GM19025 (cell line): Measurements from ENCODE around the gene SPINT3.
"Not testable (repeated sequence)": the region's sequence is repeated elsewhere in the genome, so short reads cannot be mapped to it uniquely, and the experiment has no call there.

Experiments used
- ATAC-seq: cut with Tn5 transposase; IDR thresholded peaks from one replicate; pipeline ENCODE4 v1.9.1; 2021; ENCODE audit warnings: mild to moderate bottlenecking, low read depth, moderate library complexity; ENCODE audit not compliant: unreplicated experiment

SPINT3 gene

DNA sequence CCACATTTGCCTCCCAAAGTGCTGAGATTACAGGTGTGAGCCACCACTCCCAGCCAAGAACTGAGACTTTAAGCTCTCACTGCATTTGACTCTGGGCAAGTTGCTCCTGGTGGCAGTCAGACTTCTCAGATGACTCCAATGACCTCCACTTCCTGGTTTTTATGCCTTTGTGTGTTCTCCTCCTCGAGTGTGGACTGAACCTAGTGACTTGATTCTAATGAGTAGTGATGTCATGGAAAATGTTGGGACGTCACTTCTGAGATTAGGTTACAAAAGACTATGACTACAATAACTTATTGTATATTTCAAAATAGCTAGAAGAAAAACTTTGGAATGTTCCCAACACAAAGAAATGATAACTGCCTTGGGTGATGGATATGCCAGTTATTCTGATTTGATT is 12.0 kb downstream of the SPINT3 start:
- no peak for ATAC-seq

- ATAC-seq: no peak
Measured at GRCh38 chr20:45502561-45502960, 12.9 kb downstream of the SPINT3 start.

DNA sequence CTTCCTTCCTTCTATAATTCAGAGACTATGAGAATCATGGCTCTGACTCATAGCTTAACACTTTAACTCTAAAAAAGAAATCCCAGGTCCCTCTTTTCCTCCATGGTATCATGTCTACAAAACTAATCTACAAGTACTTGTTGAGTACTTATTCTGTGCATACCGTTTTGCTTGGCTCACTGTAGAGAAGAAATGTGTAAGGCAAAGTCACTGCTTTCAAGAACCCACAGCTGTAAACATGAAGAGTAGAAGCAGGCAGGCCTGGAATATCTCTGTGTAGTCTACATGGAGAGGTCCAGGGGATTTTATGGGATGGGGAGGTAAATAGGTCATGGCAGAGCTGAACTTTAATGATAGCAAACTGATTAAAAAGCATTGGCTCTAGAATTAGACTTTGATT is 13.8 kb downstream of the SPINT3 start:
- no peak for ATAC-seq

DNA sequence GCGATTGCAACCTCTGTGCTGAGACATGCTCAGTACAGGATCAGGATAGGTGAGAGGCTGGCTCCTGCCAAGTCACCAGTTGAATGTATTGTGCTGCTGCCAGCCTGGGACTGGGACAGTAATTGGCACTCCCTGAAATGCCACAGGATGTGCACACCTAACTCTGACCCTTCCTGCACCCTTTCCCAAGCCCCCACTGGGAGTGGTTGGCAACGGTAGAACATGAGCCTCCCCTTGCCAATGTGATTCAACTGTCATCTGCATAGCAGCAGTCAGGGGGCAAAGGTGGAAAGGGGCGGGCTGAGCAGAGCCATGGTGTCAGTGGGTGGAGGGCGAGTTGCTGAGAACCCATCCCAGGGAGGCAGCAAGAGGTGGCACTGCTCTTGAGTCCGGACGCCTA is 15.4 kb downstream of the SPINT3 start:
- no peak for ATAC-seq

DNA sequence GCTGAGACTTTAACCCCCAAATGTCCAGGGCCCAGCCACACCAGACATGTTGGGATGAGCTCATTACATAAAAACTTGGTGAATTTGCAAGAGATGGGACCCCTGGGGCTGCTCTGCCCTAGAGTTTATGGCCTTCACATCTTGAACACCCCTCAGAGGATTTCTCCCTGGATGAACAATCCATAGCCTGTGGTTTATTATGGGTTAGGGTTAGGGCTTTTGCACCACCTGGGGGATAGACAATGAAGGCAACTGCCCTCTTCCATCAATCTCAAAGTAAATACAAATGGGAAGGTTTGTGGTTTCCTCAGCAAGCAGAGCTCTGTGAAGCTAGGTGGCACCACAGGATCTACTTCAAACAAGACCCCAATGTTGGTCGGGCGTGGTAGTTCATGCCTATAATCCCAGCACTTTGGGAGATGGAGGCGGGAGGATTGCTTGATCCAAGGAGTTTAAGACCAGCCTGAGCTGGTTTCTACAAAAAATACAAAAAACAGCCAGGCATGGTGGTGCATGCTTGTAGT is 17.4 kb downstream of the SPINT3 start:
- no peak for ATAC-seq

DNA sequence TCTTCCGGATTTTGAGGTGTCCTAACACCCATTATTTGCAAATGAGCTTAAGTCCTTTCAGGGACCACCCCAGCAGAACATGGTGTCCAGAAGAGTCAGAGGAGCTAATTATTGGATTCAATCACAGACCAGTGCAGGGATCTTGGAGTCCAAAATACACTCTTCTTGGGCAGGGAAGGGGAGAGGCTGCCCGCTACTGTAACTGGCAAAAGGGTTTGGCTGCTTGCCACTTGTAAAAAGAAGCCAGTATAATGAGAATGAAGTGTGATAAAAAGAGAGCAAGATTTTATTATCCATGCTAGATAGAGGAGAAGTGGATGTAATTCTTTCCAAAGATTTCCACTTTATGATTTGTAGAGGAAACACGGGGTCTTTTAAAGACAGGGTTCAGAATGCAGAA is 19.3 kb downstream of the SPINT3 start:
- no peak for ATAC-seq

DNA sequence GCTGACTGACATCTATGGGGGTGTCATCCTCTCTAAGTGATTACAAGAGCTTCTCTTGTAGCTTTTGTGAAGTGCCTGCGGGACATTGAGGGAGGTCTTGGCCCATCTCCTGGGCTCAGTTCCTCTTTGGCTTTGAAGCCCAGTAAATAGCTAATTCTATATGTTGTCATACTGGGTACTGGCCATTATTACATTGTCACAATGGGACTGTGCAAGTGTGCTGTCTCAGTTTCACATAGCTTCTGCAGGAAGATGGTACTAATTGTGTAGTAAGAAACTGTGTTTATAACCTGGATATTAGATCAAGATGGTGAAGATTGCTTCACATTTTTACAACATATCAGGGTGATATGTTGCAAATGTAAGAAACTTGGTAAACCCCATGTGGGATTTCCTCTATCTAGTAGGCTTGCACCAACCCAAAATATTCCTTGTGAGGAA is 19.9 kb downstream of the SPINT3 start:
- ATAC-seq: no peak

DNA sequence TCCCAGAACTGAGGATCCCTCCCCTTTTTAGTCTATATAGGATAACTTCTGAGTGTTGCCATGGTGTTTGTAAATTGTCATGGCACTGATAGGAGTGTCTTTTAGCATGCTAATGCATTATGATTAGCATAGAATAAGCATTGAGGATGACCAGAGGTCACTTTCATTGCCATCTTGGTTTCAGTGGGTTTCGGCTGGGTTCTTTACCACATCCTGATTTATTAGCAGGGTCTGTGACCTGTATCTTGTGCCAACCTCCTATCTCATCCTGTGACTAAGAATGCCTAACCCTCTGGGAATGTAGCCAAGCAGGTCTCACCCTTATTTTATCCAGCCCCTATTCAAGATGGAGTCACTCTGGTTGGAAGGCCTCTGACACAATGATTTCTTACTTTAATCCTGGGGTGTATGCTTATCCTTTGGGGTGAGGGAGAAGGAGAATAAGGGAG is 26.3 kb downstream of the SPINT3 start:
- no peak for ATAC-seq

- no peak for ATAC-seq
Measured at GRCh38 chr20:45487231-45487635, 28.2 kb downstream of the SPINT3 start.

DNA sequence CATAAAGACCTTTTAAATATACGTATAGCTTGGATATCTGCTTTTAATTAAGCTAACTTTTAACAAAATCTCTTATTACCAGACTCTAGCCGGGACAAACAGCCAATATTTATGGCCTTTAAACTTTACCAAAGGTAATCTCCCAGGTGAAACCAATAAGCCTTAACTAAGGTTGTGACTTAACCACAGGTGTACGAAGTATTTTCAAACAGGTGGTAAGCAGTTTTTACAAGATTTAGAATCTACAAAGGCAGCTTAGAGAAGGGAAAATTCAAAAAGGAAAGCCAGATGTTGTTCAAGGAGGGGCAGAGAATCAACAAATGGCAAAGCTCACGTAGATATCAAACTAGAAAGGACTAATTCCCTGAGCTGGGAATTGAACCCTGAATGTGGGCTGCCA is 30.0 kb downstream of the SPINT3 start:
- no peak for ATAC-seq

DNA sequence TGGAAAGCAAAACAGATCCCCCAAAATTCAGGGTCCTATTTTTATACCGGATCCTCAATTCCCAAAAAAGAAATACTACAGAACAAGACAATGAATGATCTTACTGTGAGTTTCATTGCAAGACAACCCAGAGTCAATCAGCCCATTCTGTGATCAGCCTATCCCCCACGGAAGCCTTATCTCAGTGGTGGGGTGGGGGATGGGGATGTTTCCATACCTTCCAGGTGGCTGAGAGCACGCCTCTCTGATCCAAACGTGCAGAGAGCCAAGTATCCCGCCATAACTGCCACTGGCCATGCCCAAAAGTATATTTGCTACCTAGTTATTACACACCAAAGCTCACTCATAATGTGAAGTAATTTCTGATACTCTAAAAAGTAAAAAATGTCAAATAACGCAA is 30.7 kb downstream of the SPINT3 start:
- no peak for ATAC-seq

- no peak for ATAC-seq
Measured at GRCh38 chr20:45479822-45480221, 35.6 kb downstream of the SPINT3 start.

DNA sequence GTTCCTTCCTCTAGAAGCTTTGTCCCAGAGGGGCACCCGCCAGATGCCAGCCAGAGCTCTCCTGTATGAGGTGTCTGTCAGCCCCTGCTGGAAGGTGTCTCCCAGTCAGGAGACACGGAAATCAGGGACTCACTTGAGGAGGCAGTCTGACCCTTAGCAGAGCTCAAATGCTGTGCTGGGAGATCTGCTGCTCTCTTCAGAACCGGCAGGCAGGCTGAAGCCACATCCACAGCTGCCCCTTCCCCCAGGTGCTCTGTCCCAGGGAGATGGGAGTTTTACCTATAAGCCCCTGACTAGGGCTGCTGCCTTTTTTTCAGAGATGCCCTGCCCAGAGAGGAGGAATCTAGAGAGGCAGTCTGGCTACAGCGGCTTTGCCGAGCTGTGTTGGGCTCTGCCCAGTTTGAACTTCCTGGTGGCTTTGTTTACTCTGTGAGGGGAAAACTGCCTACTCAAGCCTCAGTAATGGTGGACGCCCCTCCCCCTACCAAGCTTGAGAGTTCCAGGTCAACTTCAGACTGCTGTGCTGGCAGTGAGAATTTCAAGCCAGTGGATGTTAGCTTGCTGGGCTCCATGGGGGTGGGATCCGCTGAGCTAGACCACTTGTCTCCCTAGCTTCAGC is 37.8 kb downstream of the SPINT3 start:
- not testable (repeated sequence) for ATAC-seq

- ATAC-seq: not testable (repeated sequence)
Measured at GRCh38 chr20:45472286-45472685, 43.1 kb downstream of the SPINT3 start.

GRCh38 chr20:45470937-45471336 is 44.5 kb downstream of the SPINT3 start:
- ATAC-seq: peak; percentile 11

DNA sequence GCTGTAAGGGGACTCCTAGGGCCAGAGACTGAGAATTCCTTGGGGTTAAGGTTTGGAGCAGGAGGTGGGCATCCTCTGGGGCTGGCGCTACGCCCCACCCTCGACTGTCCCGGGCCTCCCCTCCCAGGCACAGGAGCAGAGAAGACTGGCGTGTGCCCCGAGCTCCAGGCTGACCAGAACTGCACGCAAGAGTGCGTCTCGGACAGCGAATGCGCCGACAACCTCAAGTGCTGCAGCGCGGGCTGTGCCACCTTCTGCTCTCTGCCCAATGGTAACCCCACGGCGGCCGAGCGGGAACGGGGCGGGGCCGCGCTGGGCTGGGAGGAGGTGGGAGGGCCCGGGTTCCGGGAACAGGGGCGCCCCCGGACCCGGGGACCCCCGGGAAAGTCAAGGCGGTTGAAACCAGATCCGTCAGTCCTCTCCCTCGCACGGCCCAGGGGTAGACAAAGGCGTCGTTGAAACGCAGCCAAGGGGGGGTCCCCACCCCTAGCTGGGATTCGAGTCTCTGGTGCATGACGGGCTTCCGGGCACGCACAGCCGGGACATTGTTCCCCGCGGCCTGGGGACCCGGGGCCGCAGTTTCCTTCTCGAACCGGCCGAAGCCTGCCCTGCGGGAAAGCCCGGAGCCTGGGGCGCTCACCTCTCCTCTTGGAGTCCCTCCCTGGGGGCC is 45.0 kb downstream of the SPINT3 start:
- peak; percentile 73 for ATAC-seq

- ATAC-seq: no peak
Measured at GRCh38 chr20:45469336-45470261, 45.8 kb downstream of the SPINT3 start, which contains the start of gene WFDC2. WFDC2 (plus strand) TSS chr20:45469753; CDS start chr20:45469782, 29 bp downstream.

GRCh38 chr20:45467861-45468260 is 47.6 kb downstream of the SPINT3 start:
- ATAC-seq: no peak

DNA sequence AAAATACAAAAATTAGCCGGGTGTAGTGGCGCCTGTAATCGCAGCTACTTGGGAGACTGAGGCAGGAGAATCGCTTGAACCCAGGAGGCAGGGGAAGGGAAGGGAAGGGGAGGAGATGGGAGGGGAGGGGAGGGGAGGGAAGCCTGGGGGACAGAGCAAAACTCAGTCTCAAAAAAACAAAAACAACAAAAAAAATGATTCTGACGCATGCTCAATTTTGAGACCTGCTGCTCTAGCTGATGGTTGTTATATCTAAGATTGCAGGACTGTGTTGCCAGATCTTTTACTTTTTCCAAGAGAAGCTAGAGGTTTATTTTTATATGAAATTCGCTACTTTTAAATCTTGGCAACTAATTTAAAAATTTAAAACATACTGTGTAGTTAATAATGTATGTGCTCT is 48.2 kb downstream of the SPINT3 start:
- ATAC-seq: no peak

DNA sequence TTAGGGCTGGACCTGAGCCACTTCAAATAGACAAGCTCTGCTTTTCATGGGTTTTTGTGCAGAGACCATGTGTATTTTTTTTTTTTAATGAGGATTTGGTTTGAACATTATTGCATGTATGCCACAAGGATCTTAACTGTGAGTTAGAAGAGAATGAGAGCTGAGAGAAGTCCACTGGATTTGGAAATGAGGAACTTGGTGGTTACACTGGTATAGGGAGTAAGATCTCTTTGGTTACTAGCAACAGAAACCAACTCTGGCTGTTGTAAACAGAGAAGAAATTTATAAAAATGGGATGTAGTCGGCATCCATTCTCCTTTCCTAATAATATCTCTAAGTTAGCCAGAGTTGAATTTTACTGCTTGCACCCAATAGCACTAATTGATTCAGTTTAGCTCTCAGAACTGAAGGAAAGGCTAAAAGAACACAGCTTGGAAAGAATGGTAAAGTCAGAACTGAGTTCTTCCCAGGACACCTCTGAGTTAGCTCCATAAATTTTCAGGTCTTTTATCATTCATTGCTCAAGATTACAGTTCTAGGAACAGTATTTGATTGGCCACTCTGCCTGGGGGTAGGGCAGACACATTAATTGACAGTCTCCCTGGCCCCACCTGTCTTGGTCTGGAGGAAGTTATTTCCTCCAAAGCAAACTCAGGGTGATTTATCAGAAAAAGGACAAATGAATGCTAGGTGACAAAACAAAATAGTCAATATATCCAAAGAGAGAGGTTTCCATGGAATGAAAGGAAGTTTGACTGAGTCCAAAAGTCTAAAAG is 49.7 kb downstream of the SPINT3 start:
- no peak for ATAC-seq
